Fibroblast of villous mesenchyme (primary cell): ENCODE data around the gene FHL5. TPM values are rescaled to one million over a fixed set of nuclear protein-coding genes. Genes with fewer than 3 reads are reported as not detected.

ENCODE experiments used
- DNase-seq: peaks from one replicate; pipeline ENCODE4 v3.0.0-alpha.2; 2010; ENCODE audit warnings: low read depth
- H3K4me3 ChIP-seq: 2 replicates; pipeline ENCODE4 v1.5.1; 2011; ENCODE audit warnings: low read depth, mild to moderate bottlenecking, low read length
- CTCF ChIP-seq: IDR thresholded peaks from 2 replicates; pipeline ENCODE4 v1.5.1; 2012; ENCODE audit warnings: low read depth, mild to moderate bottlenecking, low read length; ENCODE audit not compliant: insufficient read depth
- total RNA-seq: library from RNA; depleted of rRNA; stranded (reverse); fragments of >200 nt; gene quantifications from 2 replicates; pipeline ENCODE4 v1.2.3, GENCODE V29; 2012

The FHL5 gene
- total RNA-seq, 1 donor, result not detected

- no peak for DNase-seq
- no peak for TF ChIP-seq CTCF
- no peak overlapping the region for H3K4me3 ChIP-seq
Observed at GRCh38 chr6:96563853-96564252, 925 bp downstream of the FHL5 start.

GRCh38 chr6:96570053-96570452, 7.1 kb downstream of the FHL5 start:
- TF ChIP-seq CTCF, result no peak
- H3K4me3 ChIP-seq, result no peak overlapping the region
- no peak for DNase-seq

DNA sequence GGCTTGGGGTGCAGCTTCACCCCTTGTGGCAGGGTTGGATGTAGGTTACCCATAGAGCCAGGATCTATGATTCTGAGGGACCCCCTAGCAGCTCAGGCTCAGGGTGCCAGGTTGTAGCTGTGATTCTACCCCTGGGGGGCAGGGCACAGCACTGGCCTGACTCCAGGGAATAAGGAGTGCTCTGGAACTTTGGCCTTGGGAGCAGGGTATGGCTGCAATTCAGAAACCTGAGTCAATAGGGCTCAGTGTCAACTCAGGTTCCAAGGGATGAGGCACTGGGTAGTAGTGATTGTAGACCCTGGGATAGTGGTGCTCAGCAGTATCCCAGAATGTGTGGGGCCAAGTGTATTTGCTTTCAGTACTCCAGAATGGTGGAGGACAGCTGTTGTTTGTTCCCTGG, 8.6 kb downstream of the FHL5 start:
- TF ChIP-seq CTCF, result no peak
- DNase-seq, result no peak
- H3K4me3 ChIP-seq, result no peak overlapping the region

GRCh38 chr6:96575359-96575758, 12.4 kb downstream of the FHL5 start:
- DNase-seq, result no peak
- TF ChIP-seq CTCF, result no peak
- H3K4me3 ChIP-seq, result no peak overlapping the region

DNA sequence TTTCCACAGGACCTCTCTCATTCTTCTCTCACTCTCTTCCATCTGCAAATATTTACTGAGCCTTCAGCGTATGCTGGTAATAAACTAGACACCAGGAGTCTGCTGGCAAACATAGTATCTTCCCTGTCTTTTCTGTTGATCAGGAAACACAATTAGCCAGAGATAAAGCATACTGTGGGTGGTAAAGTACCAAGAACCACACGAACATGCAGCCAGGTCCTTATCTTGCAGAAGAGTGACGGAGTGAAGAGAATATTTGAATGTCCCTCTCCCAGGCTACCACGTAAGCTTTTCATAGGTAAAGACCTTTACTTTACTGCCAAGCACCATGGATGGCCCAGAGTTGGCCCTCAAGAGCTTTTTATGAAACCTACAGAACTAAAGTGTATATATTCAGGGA, 13.3 kb downstream of the FHL5 start:
- no peak for TF ChIP-seq CTCF
- H3K4me3 ChIP-seq, result no peak overlapping the region
- DNase-seq, result no peak

DNA sequence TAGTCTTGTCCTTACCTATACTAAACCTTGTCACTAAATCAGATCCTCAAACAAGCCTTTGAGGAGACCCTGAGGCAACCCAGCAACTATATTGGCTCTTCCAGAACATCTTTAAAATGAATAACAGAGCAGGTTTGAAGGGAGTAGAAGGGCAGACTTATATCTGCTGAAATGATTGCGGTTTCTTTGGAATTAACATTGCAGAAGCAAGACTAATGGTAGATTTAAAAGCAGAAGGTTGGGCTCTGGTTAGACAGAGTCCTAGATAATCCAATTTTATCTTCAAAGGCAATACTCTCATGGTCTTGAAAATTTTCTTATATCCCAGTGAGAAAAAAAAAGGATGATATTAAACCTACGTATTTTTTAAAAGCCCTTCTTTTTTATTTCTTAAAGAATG, 19.1 kb downstream of the FHL5 start:
- no peak for DNase-seq
- no peak for TF ChIP-seq CTCF
- no peak overlapping the region for H3K4me3 ChIP-seq

DNA sequence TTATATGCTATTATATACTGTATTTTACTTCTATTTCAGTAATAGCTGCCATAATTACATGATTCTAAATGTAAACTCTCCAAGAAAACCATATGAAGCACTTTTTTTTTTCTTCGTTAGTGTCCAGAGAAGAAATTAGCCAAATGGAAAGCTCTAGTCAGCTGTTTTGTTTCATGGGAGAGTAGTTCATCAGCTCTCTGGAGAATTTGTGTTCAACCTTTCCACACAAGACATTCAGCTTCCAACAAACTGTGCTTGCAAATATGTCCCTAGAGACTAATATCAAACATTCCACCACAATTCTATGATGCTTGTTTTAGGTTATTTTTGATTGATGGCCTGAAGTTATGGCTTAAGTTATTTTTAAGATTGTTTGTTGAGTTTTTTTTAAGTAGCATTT, 19.5 kb downstream of the FHL5 start:
- TF ChIP-seq CTCF, result no peak
- H3K4me3 ChIP-seq, result no peak overlapping the region
- DNase-seq, result no peak
